NT2/D1 (cell line): ENCODE data around the gene SERTAD3.

Experiments
- SUZ12 ChIP-seq: IDR thresholded peaks from 2 replicates; pipeline ENCODE4 v1.6.1; 2011; ENCODE audit not compliant: insufficient read length, insufficient read depth; ENCODE audit errors: extremely low read depth
- YY1 ChIP-seq: IDR thresholded peaks from 2 replicates; pipeline ENCODE4 v1.6.1; 2011; ENCODE audit not compliant: insufficient read length, insufficient read depth
- ZNF274 ChIP-seq: IDR thresholded peaks from 2 replicates; pipeline ENCODE4 v1.6.1; 2011; ENCODE audit warnings: mild to moderate bottlenecking, low read depth, low read length

- no peak for TF ChIP-seq YY1
- TF ChIP-seq SUZ12: no peak
- TF ChIP-seq ZNF274: no peak
Observed at GRCh38 chr19:40416918-40417642, 27.1 kb downstream of the SERTAD3 start.
